ENCODE data around the gene RAB6A.
A peak's percentile ranks its signal among the peaks of the same experiment; 100 is the strongest.

Gene RAB6A

DNA sequence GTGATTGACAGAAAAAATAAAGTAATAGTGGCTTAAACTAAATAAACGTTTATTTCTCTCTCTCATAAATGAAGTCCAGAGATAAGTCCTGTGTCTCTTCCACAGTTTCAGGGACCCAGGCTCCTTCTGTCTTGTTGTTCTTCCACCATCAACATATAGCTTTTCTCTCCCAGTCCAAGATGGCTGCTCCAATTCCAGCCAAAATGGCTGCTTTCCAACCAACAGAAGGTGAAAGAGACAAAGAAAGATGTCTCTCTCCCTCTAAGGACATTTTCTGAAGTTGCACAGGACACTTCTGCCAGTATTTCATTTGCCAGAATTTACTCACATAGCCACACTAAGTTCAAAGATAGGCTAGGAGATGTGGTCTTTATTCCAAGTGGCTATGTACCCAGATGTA lies 123.9 kb downstream of the RAB6A start:
- TF ChIP-seq, protein P1, sequence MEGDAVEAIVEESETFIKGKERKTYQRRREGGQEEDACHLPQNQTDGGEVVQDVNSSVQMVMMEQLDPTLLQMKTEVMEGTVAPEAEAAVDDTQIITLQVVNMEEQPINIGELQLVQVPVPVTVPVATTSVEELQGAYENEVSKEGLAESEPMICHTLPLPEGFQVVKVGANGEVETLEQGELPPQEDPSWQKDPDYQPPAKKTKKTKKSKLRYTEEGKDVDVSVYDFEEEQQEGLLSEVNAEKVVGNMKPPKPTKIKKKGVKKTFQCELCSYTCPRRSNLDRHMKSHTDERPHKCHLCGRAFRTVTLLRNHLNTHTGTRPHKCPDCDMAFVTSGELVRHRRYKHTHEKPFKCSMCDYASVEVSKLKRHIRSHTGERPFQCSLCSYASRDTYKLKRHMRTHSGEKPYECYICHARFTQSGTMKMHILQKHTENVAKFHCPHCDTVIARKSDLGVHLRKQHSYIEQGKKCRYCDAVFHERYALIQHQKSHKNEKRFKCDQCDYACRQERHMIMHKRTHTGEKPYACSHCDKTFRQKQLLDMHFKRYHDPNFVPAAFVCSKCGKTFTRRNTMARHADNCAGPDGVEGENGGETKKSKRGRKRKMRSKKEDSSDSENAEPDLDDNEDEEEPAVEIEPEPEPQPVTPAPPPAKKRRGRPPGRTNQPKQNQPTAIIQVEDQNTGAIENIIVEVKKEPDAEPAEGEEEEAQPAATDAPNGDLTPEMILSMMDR (IDR thresholded peaks at IDR 0.05): no peak
- TF ChIP-seq ZFX (IDR thresholded peaks at IDR 0.05; ENCODE audit: borderline replicate concordance): no peak
- no peak overlapping the region for H3K27ac ChIP-seq

DNA sequence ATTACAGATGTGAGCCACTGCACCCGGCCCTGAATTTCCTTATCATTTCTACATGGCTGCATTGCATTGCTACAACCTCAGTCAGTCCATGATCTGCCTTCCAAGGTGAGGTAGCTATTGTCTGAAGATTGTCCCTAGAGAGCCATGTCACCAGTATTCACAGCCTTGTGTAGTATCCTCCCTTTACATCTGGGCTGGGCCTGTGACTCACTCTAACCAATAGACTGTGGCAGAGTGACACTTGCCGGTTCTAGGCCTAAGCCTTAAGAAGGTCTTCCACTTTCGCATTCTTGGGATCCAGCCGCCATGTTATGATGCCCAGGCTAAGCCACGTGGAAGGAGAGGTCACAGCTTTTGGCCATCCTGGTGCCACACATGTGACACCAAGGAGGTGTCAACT lies 124.6 kb downstream of the RAB6A start:
- H3K27ac ChIP-seq: no peak overlapping the region
- no peak for TF ChIP-seq ZFX (IDR thresholded peaks at IDR 0.05; ENCODE audit: borderline replicate concordance)
- TF ChIP-seq, protein P1 (IDR thresholded peaks at IDR 0.05): no peak

- TF ChIP-seq ZFX (IDR thresholded peaks at IDR 0.05; ENCODE audit: borderline replicate concordance): no peak
- TF ChIP-seq, protein P1 (IDR thresholded peaks at IDR 0.05): no peak
- no peak overlapping the region for H3K27ac ChIP-seq
These were observed 125.2 kb downstream of the RAB6A start for GRCh38 chr11:73635721-73636120.

GRCh38 chr11:73633999-73634398 lies 126.9 kb downstream of the RAB6A start:
- TF ChIP-seq ZFX (IDR thresholded peaks at IDR 0.05; ENCODE audit: borderline replicate concordance): no peak
- TF ChIP-seq, protein P1 (IDR thresholded peaks at IDR 0.05): no peak
- H3K27ac ChIP-seq: no peak overlapping the region

DNA sequence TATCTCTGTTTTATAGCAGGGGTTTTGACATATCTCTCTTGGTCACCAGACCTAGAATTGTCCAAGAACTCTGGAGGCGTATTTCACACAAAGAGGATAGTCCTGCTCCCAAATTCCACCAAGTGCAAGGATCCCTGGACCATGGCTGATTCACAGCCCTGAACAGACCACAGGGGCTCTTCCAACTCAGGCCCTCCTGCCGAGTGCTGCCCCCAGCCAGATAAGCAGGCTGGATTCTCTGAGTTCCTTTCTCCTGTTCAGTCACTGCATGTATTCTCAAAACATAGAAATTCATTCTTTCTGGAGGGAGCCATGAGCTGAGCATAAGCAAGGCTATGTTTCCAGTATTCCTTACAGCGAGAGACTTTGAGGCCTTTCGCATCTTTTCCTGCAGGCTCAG lies 127.9 kb downstream of the RAB6A start:
- H3K27ac ChIP-seq: no peak overlapping the region
- TF ChIP-seq, protein P1 (IDR thresholded peaks at IDR 0.05): no peak
- TF ChIP-seq ZFX (IDR thresholded peaks at IDR 0.05; ENCODE audit: borderline replicate concordance): no peak

DNA sequence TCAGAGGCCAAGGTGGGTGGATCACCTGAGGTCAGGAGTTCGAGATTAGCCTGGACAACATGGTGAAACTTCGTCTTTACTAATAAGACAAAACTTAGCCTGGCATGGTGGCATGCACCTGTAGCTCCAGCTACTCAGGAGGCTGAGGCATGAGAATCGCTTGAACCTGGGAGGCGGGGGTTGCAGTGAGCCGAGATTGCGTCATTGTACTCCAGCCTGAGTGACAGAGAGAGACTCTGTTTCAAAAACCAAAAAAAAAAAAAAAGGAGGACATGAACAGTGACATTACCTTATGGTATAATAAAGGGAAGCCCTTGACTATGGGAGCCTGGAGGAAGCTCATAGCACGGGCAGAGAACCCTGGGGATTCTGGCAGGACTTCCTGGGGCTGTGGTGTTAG lies 131.0 kb downstream of the RAB6A start:
- no peak overlapping the region for H3K27ac ChIP-seq
- no peak for TF ChIP-seq ZFX (IDR thresholded peaks at IDR 0.05; ENCODE audit: borderline replicate concordance)
- TF ChIP-seq, protein P1 (IDR thresholded peaks at IDR 0.05): no peak

DNA sequence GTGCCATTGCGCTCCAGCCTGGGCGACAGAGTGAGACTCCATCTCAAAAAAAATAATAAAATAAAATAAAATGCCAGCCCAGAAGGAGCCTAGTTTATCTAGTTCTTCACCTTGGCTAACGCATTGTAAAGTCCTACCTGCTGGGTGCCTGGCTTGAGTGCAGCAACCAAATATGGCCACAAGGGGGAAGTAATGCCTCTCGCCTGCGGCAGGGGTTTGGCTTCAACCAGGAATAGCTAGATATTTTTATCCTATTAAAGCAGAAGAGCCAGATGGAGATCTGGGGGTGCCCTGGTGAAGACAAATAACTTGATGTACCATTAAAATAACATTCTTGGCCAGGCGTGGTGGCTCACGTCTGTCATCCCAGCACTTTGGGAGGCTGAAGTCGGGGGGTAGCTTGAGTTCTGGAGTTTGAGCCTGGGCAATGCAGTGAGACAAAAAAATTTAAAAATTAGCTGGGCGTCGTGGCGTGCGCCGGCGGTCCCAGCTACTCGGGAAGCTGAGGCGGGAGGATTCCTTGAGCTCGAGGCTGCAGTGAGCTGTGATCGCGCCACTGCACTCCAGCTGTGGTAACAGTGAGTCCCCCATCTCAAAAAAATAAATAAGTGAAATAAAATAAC lies 135.1 kb downstream of the RAB6A start:
- no peak overlapping the region for H3K27ac ChIP-seq
- no peak for TF ChIP-seq ZFX (IDR thresholded peaks at IDR 0.05; ENCODE audit: borderline replicate concordance)
- TF ChIP-seq, protein P1 (IDR thresholded peaks at IDR 0.05): peak; percentile 95
